HepG2 (cell line): ENCODE measurements around the gene LSM10.

Experiments
- JUN ChIP-seq: sonication (generic); formaldehyde crosslinking; IDR thresholded peaks from 2 replicates; pipeline ENCODE4 v1.4.0; 2020; ENCODE audit warnings: mild to moderate bottlenecking, missing genetic modification reagents
- RBM22 ChIP-seq: fragments of 200-400 bp; formaldehyde crosslinking; optimal IDR thresholded peaks from 2 replicates; pipeline ENCODE3; 2017; ENCODE audit warnings: mild to moderate bottlenecking, low read length, moderate library complexity
- TGIF2 ChIP-seq: IDR thresholded peaks from 2 replicates; pipeline ENCODE4 v1.6.1; 2016; ENCODE audit warnings: control low read depth, missing compliant biosample characterization
- TRIM24 ChIP-seq: sonication (generic); formaldehyde crosslinking; IDR thresholded peaks from 2 replicates; pipeline ENCODE4 v1.8.0; 2022; ENCODE audit warnings: mild to moderate bottlenecking, missing genetic modification reagents
- TF ChIP-seq, protein P1 (sequence below): sonication (generic); formaldehyde crosslinking; IDR thresholded peaks from 2 replicates; pipeline ENCODE4 v1.5.0; 2020; ENCODE audit warnings: mild to moderate bottlenecking, missing genetic modification reagents, moderate library complexity

DNA sequence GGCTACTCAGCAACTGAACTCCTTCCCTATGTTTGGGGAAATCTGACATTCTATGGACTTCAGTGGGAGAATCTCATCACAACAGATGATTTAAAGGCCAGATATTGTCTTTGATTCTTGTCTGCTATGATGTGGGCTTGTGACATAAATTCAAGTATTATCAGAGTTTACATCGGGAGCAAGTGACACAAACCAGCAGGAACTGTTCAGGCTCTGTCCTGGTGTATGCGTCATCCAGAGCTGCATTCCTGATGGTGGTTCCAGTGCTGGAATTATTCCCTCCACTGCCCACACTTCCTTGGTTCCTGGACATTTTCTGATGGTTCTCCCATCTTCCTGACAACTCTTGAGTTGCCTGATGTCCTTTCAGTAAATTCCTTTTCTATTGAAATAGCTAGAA, 10.8 kb upstream of the LSM10 start:
- TF ChIP-seq TGIF2 (CRISPR knock-in tag) (no peak), JUN (no peak), RBM22 (no peak), TRIM24 (CRISPR knock-in tag) (no peak)
- TF ChIP-seq, protein P1, sequence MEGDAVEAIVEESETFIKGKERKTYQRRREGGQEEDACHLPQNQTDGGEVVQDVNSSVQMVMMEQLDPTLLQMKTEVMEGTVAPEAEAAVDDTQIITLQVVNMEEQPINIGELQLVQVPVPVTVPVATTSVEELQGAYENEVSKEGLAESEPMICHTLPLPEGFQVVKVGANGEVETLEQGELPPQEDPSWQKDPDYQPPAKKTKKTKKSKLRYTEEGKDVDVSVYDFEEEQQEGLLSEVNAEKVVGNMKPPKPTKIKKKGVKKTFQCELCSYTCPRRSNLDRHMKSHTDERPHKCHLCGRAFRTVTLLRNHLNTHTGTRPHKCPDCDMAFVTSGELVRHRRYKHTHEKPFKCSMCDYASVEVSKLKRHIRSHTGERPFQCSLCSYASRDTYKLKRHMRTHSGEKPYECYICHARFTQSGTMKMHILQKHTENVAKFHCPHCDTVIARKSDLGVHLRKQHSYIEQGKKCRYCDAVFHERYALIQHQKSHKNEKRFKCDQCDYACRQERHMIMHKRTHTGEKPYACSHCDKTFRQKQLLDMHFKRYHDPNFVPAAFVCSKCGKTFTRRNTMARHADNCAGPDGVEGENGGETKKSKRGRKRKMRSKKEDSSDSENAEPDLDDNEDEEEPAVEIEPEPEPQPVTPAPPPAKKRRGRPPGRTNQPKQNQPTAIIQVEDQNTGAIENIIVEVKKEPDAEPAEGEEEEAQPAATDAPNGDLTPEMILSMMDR (CRISPR knock-in tag), result no peak
